Mammary epithelial cell (primary cell): ENCODE results near the gene NLRP1.

Experiments used
- EZH2 ChIP-seq: IDR thresholded peaks from 2 replicates; pipeline ENCODE4 v1.6.1; 2012; ENCODE audit warnings: low read length, inconsistent platforms, borderline replicate concordance
- TF ChIP-seq, protein P1 (sequence below), 2 donors: IDR thresholded peaks in 1 of 2; conservative IDR thresholded peaks in 1 of 2; 2 replicates each; pipeline ENCODE4 v1.5.1; 2011 to 2012; ENCODE audit warnings: inconsistent platforms in 2 of 2, low read length in 2 of 2, mild to moderate bottlenecking in 2 of 2, control low read depth in 1 of 2, low read depth in 1 of 2; ENCODE audit not compliant: insufficient read depth in 1 of 2; ENCODE audit errors: extremely low read depth in 1 of 2

DNA sequence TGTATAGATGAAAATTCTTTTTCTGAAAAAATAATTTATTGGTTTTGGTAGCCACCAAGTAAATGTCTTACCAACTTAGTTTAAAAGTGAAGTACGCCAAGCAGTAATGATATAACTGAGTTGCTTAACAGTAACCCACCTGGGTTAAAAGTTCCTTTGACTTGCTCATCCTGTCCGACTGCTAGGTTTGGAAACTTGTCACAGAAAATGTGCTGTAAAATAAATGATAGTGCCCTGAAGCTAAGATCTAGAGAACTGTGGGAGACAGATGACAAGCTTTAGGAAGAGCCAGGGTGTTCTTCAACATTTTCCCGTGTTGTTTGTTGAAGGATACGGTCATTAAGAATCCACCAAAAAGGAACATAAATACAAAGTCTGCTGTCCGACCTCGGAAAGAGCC, 103.3 kb downstream of the NLRP1 start:
- TF ChIP-seq, protein P1, sequence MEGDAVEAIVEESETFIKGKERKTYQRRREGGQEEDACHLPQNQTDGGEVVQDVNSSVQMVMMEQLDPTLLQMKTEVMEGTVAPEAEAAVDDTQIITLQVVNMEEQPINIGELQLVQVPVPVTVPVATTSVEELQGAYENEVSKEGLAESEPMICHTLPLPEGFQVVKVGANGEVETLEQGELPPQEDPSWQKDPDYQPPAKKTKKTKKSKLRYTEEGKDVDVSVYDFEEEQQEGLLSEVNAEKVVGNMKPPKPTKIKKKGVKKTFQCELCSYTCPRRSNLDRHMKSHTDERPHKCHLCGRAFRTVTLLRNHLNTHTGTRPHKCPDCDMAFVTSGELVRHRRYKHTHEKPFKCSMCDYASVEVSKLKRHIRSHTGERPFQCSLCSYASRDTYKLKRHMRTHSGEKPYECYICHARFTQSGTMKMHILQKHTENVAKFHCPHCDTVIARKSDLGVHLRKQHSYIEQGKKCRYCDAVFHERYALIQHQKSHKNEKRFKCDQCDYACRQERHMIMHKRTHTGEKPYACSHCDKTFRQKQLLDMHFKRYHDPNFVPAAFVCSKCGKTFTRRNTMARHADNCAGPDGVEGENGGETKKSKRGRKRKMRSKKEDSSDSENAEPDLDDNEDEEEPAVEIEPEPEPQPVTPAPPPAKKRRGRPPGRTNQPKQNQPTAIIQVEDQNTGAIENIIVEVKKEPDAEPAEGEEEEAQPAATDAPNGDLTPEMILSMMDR (conservative IDR thresholded peaks at IDR 0.05 in 1 of 2, IDR thresholded peaks at IDR 0.05 in 1 of 2; ENCODE audit: extremely low read depth in 1 of 2, insufficient read depth in 1 of 2, low read depth in 1 of 2, low read length in 2 of 2) = no peak
- TF ChIP-seq EZH2 = no peak
